CD14-positive monocyte (primary cell): Measurements from ENCODE around the gene PPP1R13L. TPM values are rescaled to one million over a fixed set of nuclear protein-coding genes. Genes with fewer than 3 reads are reported as not detected.
A peak's percentile ranks its signal among the peaks of the same experiment; 100 is the strongest.
"Not testable (repeated sequence)": the region's sequence is repeated elsewhere in the genome, so short reads cannot be mapped to it uniquely, and the experiment has no call there.

ENCODE experiments used
- DNase-seq, 3 donors: peaks; one replicate each; pipeline ENCODE4 v3.0.0-alpha.2; 2011 to 2022
- H2AFZ ChIP-seq: 2 replicates; pipeline ENCODE4 v1.6.0; 2012; ENCODE audit warnings: mild to moderate bottlenecking, low read depth, low read length, inconsistent platforms; ENCODE audit not compliant: insufficient read depth, poor library complexity, severe bottlenecking
- H3K27ac ChIP-seq, 2 donors: 1 replicate in 1 of 2; 2 replicates in 1 of 2; pipeline ENCODE4 v1.5.1; 2012 to 2013; ENCODE audit warnings: low read length in 2 of 2, control low read depth in 1 of 2, inconsistent platforms in 1 of 2, low read depth in 1 of 2, mild to moderate bottlenecking in 1 of 2
- H3K27me3 ChIP-seq, 2 donors: one replicate each; pipeline versions ENCODE4 v1.6.0 to v1.6.1; 2011 to 2013; ENCODE audit warnings: low read length in 2 of 2; ENCODE audit not compliant: control insufficient read depth in 2 of 2, insufficient read depth in 2 of 2
- H3K36me3 ChIP-seq, 2 donors: replicated peaks in 1 of 2; 1 replicate in 1 of 2; 2 replicates in 1 of 2; pipeline versions ENCODE4 v1.5.1 to v1.6.1; 2012 to 2013; ENCODE audit warnings: low read length in 2 of 2, control low read depth in 1 of 2, inconsistent platforms in 1 of 2, mild to moderate bottlenecking in 1 of 2; ENCODE audit not compliant: insufficient read depth in 2 of 2, control insufficient read depth in 1 of 2
- H3K4me1 ChIP-seq, 2 donors: 1 replicate in 1 of 2; 2 replicates in 1 of 2; pipeline versions ENCODE4 v1.5.1 to v1.6.1; 2012 to 2013; ENCODE audit warnings: low read length in 2 of 2, control low read depth in 1 of 2, inconsistent platforms in 1 of 2, mild to moderate bottlenecking in 1 of 2, moderate library complexity in 1 of 2; ENCODE audit not compliant: insufficient read depth in 2 of 2, control insufficient read depth in 1 of 2
- H3K4me2 ChIP-seq: replicated peaks from 2 replicates; pipeline ENCODE3; 2012; ENCODE audit warnings: low read length, moderate library complexity, mild to moderate bottlenecking; ENCODE audit not compliant: poor library complexity, severe bottlenecking; ENCODE audit errors: extremely low read depth
- H3K4me3 ChIP-seq, 3 experiments: fragments of 200-600 bp in 1 of 3; sonication (generic) in 1 of 3; replicated peaks in 1 of 3; 1 replicate in 2 of 3; 2 replicates in 1 of 3; pipeline ENCODE4 v1.5.1; 2011 to 2013; ENCODE audit warnings: low read length in 3 of 3, mild to moderate bottlenecking in 3 of 3, control low read depth in 2 of 3, low read depth in 2 of 3, inconsistent platforms in 1 of 3, moderate library complexity in 1 of 3
- H3K79me2 ChIP-seq: 2 replicates; pipeline ENCODE4 v1.6.0; 2012; ENCODE audit warnings: mild to moderate bottlenecking, control low read depth, inconsistent platforms, low read length, moderate library complexity; ENCODE audit not compliant: insufficient read depth
- H3K9ac ChIP-seq: 2 replicates; pipeline ENCODE4 v1.6.0; 2017; ENCODE audit warnings: low read length, mild to moderate bottlenecking; ENCODE audit not compliant: insufficient read depth, poor library complexity, severe bottlenecking
- H3K9me3 ChIP-seq, 2 donors: replicated peaks in 1 of 2; 1 replicate in 1 of 2; 2 replicates in 1 of 2; pipeline versions ENCODE4 v1.5.1 to v1.6.1; 2012 to 2013; ENCODE audit warnings: low read length in 2 of 2, control low read depth in 1 of 2; ENCODE audit not compliant: control insufficient read depth in 1 of 2, insufficient read depth in 1 of 2
- H4K20me1 ChIP-seq: 2 replicates; pipeline ENCODE4 v1.6.0; 2012; ENCODE audit warnings: mild to moderate bottlenecking, low read length, control low read depth, moderate library complexity; ENCODE audit not compliant: insufficient read depth
- H3K27ac Mint-ChIP-seq, 7 donors: one replicate each; pipeline ENCODE4 v1.8.0; 2020; ENCODE audit warnings: mild to moderate bottlenecking in 7 of 7, mixed read lengths in 7 of 7, moderate library complexity in 6 of 7, inconsistent platforms in 2 of 7
- H3K27me3 Mint-ChIP-seq, 3 donors: one replicate each; pipeline ENCODE4 v1.8.0; 2021 to 2022; ENCODE audit warnings: low read depth in 3 of 3, mild to moderate bottlenecking in 3 of 3, mixed read lengths in 3 of 3, moderate library complexity in 3 of 3, inconsistent platforms in 1 of 3
- H3K36me3 Mint-ChIP-seq, 2 donors: one replicate each; pipeline ENCODE4 v1.8.0; 2020; ENCODE audit warnings: mixed read lengths in 2 of 2, inconsistent platforms in 1 of 2, mild to moderate bottlenecking in 1 of 2
- H3K4me1 Mint-ChIP-seq: one replicate; pipeline ENCODE4 v1.8.0; 2020; ENCODE audit warnings: mild to moderate bottlenecking, mixed read lengths
- H3K4me3 Mint-ChIP-seq, 2 donors: one replicate each; pipeline ENCODE4 v1.8.0; 2020; ENCODE audit warnings: mild to moderate bottlenecking in 2 of 2, mixed read lengths in 2 of 2, moderate library complexity in 1 of 2
- H3K9me3 Mint-ChIP-seq, 7 donors: one replicate each; pipeline ENCODE4 v1.8.0; 2020 to 2022; ENCODE audit warnings: mixed read lengths in 7 of 7, mild to moderate bottlenecking in 6 of 7, moderate library complexity in 6 of 7, inconsistent platforms in 2 of 7
- WGBS: methylation state at CpG from one replicate; pipeline ENCODE4 v1.1.5; 2013; ENCODE audit warnings: missing lambda C conversion rate; ENCODE audit not compliant: insufficient coverage; 5-methylcytosine and 5-hydroxymethylcytosine counted together
- intact Hi-C, 2 donors: fragments of 100-400 bp; cut with micrococcal nuclease; formaldehyde crosslinking; loops; one replicate each; pipeline versions ENCODE4 v1.15.0 to v1.15.1; 2023
- polyA plus RNA-seq, 3 donors: library from polyadenylated mRNA; depleted of rRNA in 1 of 3; unstranded in 2 of 3; stranded (reverse) in 1 of 3; fragments of 300-500 nt in 2 of 3; fragments of >200 nt in 1 of 3; fragmentation: Illumina TruSeq in 2 of 3; gene quantifications; 1 replicate in 2 of 3; 2 replicates in 1 of 3; pipeline ENCODE4 v1.2.3, GENCODE V29; 2012 to 2021
- TF ChIP-seq, protein P1 (sequence below): fragments of 200-600 bp; IDR thresholded peaks from one replicate; pipeline ENCODE4 v1.8.0; 2022; ENCODE audit warnings: antibody characterized with exemption, mild to moderate bottlenecking

Gene PPP1R13L
- polyA plus RNA-seq, 3 donors, result 0.18 to 1.8 (median 0.45) TPM

DNA sequence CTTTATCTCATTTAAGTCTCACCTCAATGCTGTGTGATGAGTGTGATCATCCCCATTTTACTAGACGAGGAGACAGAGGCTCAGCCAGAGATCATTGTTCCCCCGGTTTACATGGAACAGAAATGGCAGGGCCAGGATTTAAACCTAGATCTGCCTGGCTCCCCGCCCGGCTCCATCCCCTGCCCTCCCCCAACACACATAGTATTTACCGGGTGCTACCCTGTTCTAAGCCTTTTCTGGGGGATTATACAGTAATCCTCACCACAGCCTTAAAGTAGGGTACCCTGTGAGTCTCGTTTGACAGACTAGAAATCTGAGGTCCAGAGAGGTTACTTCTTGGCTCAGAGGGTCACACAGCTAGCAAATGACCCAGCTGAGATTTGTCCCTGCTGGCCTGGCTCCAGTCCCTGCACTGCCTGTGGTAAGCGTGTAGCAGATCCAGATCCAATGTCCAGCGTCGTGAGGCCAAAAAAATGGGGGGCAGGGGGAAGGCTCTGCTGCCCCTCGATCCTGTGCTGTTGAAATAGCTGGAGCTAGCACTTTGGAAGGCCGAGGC lies 68.1 kb downstream of the PPP1R13L start:
- H4K20me1 ChIP-seq, result no peaks in the 10 kb centered on the region
- H3K27me3 ChIP-seq, result peaks cover 4 to 21% of the 10 kb centered on the region in 2 donors
- peaks cover 0 to 4% (median 0%) of the 10 kb centered on the region in 7 donors for H3K9me3 Mint-ChIP-seq
- no peaks in the 10 kb centered on the region for H3K79me2 ChIP-seq
- 83% methylated on average over 3 of the region's 11 CpGs for WGBS
- H3K36me3 Mint-ChIP-seq, result peaks cover 0 to 3% of the 10 kb centered on the region in 2 donors
- H3K27me3 Mint-ChIP-seq, result peaks cover 8 to 19% (median 16%) of the 10 kb centered on the region in 3 donors
- intact Hi-C loops, result no loop called here
- H3K27ac ChIP-seq, result no peak overlapping the region
- H3K4me1 ChIP-seq, result peaks cover 4 to 11% of the 10 kb centered on the region in 2 donors
- no peak overlapping the region for H3K9ac ChIP-seq
- peaks cover 4% of the 10 kb centered on the region for H3K4me1 Mint-ChIP-seq
- H3K27ac Mint-ChIP-seq, result peak overlapping the region in 1 of 7 donors; percentile 8
- H3K4me2 ChIP-seq, result no peak overlapping the region
- no peak overlapping the region for H2AFZ ChIP-seq
- no peak overlapping the region for H3K4me3 Mint-ChIP-seq
- no peaks in the 10 kb centered on the region for H3K36me3 ChIP-seq
- H3K4me3 ChIP-seq, result no peak overlapping the region
- TF ChIP-seq, protein P1, sequence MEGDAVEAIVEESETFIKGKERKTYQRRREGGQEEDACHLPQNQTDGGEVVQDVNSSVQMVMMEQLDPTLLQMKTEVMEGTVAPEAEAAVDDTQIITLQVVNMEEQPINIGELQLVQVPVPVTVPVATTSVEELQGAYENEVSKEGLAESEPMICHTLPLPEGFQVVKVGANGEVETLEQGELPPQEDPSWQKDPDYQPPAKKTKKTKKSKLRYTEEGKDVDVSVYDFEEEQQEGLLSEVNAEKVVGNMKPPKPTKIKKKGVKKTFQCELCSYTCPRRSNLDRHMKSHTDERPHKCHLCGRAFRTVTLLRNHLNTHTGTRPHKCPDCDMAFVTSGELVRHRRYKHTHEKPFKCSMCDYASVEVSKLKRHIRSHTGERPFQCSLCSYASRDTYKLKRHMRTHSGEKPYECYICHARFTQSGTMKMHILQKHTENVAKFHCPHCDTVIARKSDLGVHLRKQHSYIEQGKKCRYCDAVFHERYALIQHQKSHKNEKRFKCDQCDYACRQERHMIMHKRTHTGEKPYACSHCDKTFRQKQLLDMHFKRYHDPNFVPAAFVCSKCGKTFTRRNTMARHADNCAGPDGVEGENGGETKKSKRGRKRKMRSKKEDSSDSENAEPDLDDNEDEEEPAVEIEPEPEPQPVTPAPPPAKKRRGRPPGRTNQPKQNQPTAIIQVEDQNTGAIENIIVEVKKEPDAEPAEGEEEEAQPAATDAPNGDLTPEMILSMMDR, result no peak
- DNase-seq, result no peak
- H3K9me3 ChIP-seq, result no peaks in the 10 kb centered on the region

DNA sequence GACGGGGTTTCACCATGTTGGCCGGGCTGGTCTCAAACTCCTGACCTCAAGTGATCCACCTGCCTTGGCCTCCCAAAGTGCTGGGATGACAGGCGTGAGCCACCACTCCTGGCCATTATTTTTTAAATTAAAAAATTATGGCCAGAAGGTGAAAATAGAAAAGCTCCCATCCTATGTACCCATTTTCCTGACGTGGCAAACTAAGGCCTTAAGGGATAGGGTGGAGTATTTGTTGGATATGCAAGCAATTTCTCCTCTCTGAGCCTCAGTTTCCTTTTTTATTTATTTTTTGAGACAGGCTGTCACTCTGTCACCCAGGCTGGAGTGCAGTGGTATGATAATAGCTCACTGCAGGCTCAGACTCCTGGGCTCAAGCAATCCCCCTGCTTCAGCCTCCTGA lies 70.0 kb downstream of the PPP1R13L start:
- not testable (repeated sequence) for H3K27ac Mint-ChIP-seq

More for the DNA sequence above, 70.0 kb downstream of the PPP1R13L start:
- DNase-seq, H3K4me3 ChIP-seq, H4K20me1 ChIP-seq, H3K9me3 Mint-ChIP-seq, H3K9ac ChIP-seq, H3K4me3 Mint-ChIP-seq, intact Hi-C loops, H3K4me2 ChIP-seq, H3K27ac ChIP-seq, H2AFZ ChIP-seq, H3K36me3 ChIP-seq, H3K4me1 Mint-ChIP-seq, H3K4me1 ChIP-seq, H3K79me2 ChIP-seq, H3K9me3 ChIP-seq, H3K36me3 Mint-ChIP-seq, H3K27me3 ChIP-seq: not testable (repeated sequence)
- WGBS, result 83% methylated on average over 1 of the region's 4 CpGs
- H3K27me3 Mint-ChIP-seq, result peaks cover 9 to 17% (median 12%) of the 10 kb centered on the region in 3 donors
